ENCODE measurements around the gene ELOVL1.

The ELOVL1 gene

GRCh38 chr1:43315963-43316737 lies 51.7 kb downstream of the ELOVL1 start:
- POLR2A ChIA-PET: interaction anchor here (0.5 kb wide), 1 partner anchor 10 kb away, joined by 3 read pairs; no protein-coding TSS in a partner anchor
- TF ChIP-seq TARDBP (IDR thresholded peaks at IDR 0.05): no peak
- TF ChIP-seq SP1 (IDR thresholded peaks at IDR 0.05): no peak
- no peak for DNase-seq (ENCODE audit: extremely low spot score)
- CTCF ChIA-PET: interaction anchor here (0.5 kb wide), 1 partner anchor 459 kb away, joined by 3 read pairs; no protein-coding TSS in a partner anchor

- ChIA-PET POLR2A (no interaction called here), CTCF (no interaction called here)
- no peak for DNase-seq (ENCODE audit: extremely low spot score)
- no peak for TF ChIP-seq LEF1 (IDR thresholded peaks at IDR 0.05; ENCODE audit: borderline replicate concordance)
- no peak for TF ChIP-seq TARDBP (IDR thresholded peaks at IDR 0.05)
- no peak for TF ChIP-seq SP1 (IDR thresholded peaks at IDR 0.05)
- no peak for TF ChIP-seq FOXM1 (IDR thresholded peaks at IDR 0.05; ENCODE audit: borderline replicate concordance)
- TF ChIP-seq FOXK2 (IDR thresholded peaks at IDR 0.05): no peak
- no peak for TF ChIP-seq ELF4 (IDR thresholded peaks at IDR 0.05)
- TF ChIP-seq PKNOX1 (IDR thresholded peaks at IDR 0.05): no peak
- no peak for TF ChIP-seq CTBP1 (IDR thresholded peaks at IDR 0.05; ENCODE audit: borderline replicate concordance)
- TF ChIP-seq L3MBTL2 (conservative IDR thresholded peaks at IDR 0.05): no peak
Measured at GRCh38 chr1:43315481-43315880, 52.3 kb downstream of the ELOVL1 start.

GRCh38 chr1:43314233-43314632 lies 53.6 kb downstream of the ELOVL1 start:
- ChIA-PET CTCF (no interaction called here), POLR2A (no interaction called here)
- DNase-seq (ENCODE audit: extremely low spot score): no peak
- no peak for TF ChIP-seq TARDBP (IDR thresholded peaks at IDR 0.05)

GRCh38 chr1:43313771-43314170 lies 54.0 kb downstream of the ELOVL1 start:
- TF ChIP-seq FOXM1 (IDR thresholded peaks at IDR 0.05; ENCODE audit: borderline replicate concordance) (no peak), CTBP1 (IDR thresholded peaks at IDR 0.05; ENCODE audit: borderline replicate concordance) (no peak), FOXA1 (IDR thresholded peaks at IDR 0.05) (no peak), TARDBP (IDR thresholded peaks at IDR 0.05) (no peak), BHLHE40 (IDR thresholded peaks at IDR 0.05; ENCODE audit: borderline replicate concordance) (no peak), NFRKB (IDR thresholded peaks at IDR 0.05) (no peak), LEF1 (IDR thresholded peaks at IDR 0.05; ENCODE audit: borderline replicate concordance) (no peak), ZNF384 (IDR thresholded peaks at IDR 0.05) (no peak), HDGF (IDR thresholded peaks at IDR 0.05; ENCODE audit: borderline replicate concordance) (no peak), SUZ12 (IDR thresholded peaks at IDR 0.05) (no peak), ELF4 (IDR thresholded peaks at IDR 0.05) (no peak), L3MBTL2 (conservative IDR thresholded peaks at IDR 0.05) (no peak), FOXK2 (IDR thresholded peaks at IDR 0.05) (no peak), PKNOX1 (IDR thresholded peaks at IDR 0.05) (no peak)
- ChIA-PET POLR2A (no interaction called here), CTCF (no interaction called here)
- DNase-seq (ENCODE audit: extremely low spot score): no peak
